GM21717 (cell line): Measurements from ENCODE around the gene GBP4.
"Not testable (repeated sequence)": the region's sequence is repeated elsewhere in the genome, so short reads cannot be mapped to it uniquely, and the experiment has no call there.

Experiments used
- ATAC-seq: cut with Tn5 transposase; IDR thresholded peaks from one replicate; pipeline ENCODE4 v1.9.1; 2021; ENCODE audit warnings: mild to moderate bottlenecking, moderate library complexity; ENCODE audit not compliant: unreplicated experiment

The GBP4 gene, protein sequence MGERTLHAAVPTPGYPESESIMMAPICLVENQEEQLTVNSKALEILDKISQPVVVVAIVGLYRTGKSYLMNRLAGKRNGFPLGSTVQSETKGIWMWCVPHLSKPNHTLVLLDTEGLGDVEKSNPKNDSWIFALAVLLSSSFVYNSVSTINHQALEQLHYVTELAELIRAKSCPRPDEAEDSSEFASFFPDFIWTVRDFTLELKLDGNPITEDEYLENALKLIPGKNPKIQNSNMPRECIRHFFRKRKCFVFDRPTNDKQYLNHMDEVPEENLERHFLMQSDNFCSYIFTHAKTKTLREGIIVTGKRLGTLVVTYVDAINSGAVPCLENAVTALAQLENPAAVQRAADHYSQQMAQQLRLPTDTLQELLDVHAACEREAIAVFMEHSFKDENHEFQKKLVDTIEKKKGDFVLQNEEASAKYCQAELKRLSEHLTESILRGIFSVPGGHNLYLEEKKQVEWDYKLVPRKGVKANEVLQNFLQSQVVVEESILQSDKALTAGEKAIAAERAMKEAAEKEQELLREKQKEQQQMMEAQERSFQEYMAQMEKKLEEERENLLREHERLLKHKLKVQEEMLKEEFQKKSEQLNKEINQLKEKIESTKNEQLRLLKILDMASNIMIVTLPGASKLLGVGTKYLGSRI

DNA sequence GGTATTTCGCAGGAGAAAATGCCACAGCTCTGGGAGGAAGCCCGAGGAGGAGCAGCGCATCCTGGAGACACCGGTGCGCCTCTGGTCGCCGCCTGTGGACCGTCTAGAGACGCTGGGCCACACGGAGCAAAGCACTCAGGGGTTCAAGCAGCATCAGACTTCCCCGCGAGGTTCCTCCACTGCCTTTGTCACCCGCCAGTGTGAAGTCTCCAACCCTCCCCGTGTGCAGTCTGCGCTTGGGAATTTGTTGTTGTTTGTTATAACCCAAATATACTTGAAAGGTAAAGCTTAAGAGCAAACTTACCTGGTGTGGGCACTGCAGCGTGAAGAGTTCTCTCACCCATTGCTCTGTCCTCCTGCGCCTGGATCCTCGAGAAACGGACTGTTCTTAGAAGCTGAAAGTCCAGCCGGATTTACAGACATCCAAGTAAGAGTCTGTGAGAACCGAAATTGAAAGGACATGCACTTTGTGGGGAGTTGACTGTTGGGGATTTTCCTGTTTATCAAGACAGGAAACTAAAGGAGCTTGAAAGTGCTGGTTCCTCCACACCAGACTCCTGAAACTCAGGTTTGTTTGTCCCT lies at the start of gene GBP4:
Gene GBP4, minus strand, starts transcription at position 452 of the 582 bp plus-strand sequence. Its CDS starts 108 bp downstream, at position 344.
- peak; percentile 63 for ATAC-seq

DNA sequence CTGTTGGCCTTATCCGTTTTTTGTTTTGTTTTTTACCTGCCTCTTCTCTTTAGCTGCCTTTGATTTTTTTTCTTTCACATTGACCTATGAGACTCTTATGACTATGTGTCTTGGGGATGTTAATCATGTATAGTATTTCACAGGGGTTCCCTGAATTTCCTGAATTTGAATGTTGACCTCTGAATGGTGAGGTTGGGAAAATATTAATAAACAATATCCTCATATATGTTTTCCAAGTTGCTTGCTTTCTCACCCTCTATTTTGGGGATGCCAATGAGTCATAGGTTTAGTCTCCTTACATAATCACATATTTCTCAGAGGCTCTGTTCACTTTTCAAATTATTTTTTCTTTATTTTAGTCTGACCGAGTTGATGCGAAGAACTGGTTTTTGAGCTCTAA lies 44.3 kb upstream of the GBP4 start:
- no peak for ATAC-seq

DNA sequence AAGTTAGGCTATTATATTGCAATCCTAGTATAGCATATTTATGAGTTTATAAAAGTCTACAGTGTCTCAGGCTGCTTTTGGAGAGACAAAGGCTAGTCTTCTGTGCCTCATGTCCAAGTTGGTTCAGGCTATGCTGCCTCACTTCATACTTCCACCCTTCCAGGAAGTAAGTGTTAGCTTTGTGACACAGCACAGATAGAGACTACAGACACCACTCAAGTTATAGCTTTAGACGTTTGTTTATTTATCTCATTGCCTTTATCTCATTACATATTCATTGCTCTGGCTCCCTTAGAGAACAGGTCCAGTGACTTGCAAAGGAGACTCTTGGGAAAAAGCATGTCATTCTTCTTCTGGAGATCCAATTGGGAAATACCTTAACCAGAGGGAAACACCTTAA lies 22.6 kb upstream of the GBP4 start:
- ATAC-seq = no peak

DNA sequence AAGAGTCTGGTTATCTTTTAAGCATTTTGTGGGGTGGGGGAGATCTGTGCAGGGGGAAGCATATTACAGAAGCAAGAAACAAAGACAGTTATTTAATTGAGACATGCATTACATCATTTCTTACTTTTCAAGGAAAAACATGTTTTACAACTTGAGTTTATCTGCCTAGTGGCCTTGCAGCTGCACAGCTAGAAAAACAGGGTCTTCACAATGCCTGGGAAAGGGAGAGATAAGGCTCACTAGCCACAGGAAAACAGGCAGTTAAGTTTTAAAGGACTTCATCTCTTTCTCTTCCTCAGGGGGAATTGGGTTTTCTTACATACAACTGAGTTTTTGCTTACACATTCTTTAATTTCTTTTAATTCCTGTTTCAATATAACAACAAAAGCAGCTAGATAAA lies 21.1 kb upstream of the GBP4 start:
- ATAC-seq = not testable (repeated sequence)

DNA sequence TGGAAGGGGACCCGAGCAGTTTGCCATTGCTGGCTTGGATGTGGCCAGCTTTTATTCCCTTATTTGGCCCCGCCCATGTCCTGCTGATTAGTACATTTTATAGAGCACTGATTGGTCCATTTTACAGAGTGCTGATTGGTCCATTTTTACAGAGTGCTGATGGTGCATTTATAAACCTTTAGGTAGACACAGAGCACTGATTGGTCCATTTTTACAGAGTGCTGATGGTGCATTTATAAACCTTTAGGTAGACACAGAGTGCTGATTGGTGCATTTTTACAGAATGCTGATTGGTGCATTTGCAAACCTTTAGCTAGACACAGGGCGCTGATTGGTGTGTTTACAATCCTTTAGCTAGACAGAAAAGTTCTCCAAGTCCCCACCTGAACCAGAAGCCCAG lies 20.2 kb upstream of the GBP4 start:
- not testable (repeated sequence) for ATAC-seq

DNA sequence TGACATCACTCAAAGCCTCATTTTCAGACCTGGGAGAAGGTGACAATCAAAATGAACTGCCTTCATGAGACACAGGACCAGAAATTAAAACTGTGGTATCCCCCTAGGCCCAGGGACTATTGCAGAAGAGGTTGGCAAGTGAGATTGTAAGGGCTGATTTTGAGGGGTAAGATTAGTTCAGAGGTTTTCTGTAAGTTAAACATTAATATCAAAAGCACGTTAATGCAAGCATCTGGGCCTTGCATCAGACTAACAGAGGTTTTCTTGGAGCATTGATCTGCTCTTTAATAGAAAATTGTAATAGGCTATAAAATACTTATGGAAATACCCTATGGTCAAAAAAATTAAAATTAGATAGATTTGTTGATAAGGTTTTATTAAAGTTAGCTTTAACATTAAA lies 14.6 kb upstream of the GBP4 start:
- no peak for ATAC-seq

DNA sequence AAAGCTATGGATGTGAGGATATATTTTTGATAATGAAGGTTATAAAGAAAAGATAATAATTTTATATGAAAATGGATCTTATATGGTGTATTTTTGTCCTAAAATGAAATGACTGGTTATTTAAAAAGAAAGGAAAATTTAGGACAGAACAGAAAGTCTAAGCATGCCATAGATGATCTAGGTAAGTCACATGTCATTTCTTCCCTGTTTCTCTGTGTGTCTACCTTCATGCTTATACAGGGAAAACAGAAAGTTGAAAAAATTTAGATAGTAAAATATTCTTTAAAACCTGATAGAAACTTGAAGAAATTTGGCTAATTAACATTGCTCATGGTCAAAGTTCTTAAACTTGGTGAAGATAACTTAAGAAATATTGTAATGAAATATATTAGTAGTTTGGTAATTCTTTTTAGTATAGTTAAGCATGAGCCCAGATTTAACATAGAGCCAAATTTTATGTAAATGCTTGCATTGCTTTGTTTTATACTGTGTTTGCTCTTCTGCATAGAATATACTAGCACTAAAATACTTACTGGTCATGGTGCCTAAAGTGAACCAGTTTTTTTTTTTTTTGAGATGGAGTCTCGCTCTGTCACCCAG lies 12.4 kb upstream of the GBP4 start:
- ATAC-seq = no peak

DNA sequence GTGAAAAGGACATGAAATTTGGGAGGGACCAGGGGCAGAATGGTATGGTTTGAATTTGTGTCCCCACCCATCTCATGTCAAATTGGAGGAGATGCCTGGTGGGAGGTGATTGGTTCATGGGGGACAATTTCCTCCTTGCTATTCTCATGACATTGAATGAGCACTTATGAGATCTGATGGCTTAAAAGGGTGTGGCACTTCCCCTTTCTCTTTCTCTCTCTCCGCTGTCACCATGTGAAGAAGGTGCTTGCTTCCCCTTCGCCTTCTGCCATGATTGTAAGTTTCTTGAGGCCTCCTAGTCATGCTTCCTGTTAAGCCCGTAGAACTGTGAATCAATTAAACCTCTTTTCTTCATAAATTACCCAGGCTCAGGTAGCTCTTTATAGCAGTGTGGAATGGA lies 7.6 kb upstream of the GBP4 start:
- ATAC-seq = no peak

DNA sequence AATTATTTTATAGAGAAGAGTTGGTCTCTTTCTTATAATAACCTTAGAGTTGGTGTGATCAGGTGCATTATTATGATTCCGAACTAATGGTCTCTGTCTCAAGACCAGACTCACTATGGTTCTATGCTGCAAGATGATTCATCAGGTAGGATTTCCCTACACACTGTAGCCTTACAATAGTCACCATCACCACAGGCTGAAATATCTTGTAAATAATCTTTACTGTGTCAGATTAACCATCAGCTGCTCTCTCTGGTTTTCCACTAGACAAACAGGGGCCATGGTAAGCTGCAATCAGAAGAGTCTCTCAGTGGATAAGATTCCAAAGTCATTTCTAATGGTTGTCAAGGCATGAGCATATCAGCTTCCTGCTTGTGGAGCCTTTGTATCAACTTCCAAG lies 4.4 kb upstream of the GBP4 start:
- ATAC-seq = no peak

DNA sequence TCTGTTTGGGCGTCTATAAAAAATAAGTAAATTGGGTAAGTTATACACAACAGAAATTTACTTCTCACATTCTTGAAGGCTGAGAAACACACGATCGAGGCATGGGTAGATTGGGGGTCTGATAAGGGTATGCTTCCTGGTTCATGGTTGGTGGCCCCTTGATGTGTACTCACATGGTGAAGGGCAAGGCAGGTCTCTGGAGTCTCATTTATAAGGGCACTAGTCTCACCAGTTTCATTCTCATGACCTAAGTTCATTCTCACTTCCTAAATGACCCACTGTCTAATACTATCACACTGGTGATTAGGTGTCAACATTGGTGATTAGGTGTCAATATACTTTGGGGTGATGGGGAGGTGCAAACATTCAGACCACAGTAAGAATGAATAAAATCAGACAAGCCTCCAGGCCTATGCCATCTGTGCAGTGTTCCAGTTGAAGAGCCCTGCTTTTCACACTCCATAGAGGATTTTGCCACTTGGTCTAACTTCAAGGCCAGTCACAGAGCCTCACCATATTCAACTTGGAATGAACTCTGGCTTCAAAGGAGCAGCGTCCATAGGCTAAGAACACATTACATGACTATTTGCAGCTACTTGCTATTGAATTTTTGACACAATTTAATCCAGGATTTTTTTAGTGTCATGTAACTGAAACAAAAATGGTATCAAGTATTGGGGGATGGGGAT lies 2.5 kb upstream of the GBP4 start:
- ATAC-seq = peak; percentile 60

DNA sequence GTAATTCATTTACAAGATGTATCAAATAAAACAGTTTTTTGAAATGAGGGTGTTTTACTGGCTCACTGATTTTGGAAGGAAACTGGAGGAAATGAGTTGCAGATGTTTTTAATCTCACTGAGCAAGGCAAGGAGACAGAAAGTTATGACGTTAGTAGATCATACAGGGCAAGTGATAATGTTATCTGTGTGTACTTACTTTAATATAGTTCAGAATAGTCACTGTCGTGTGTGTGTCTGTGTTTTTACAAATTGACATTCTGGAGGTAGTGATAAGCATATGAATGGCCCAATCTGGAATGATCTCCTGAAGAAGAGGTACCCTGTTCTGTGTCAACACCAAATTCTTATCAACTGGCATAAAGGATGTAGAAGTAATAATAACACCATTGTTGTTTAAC lies 1.9 kb upstream of the GBP4 start:
- ATAC-seq = no peak

DNA sequence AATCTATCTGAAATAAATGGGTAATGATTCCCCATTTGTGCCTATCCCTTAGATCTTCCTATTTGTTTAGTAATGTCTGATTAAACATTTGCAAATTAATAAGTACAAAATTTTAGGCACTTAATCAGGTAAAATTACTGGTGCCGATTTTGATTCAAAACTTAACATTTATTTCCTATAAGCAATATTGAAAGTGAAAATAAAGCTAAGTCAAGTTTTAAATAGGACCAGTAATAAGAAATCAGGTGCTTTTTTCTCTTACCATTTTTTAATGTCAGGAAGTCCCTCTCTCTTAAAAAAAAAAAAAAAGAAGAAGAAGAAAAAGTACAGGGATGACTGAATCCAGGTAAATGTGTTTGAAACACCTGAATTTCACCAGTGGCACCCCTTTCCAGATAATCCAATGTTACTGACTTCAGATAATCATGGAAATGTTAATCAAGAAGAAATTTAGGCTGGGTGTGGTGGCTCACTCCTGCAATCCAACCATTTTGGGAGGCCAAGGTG lies 836 bp upstream of the GBP4 start:
- ATAC-seq = no peak

DNA sequence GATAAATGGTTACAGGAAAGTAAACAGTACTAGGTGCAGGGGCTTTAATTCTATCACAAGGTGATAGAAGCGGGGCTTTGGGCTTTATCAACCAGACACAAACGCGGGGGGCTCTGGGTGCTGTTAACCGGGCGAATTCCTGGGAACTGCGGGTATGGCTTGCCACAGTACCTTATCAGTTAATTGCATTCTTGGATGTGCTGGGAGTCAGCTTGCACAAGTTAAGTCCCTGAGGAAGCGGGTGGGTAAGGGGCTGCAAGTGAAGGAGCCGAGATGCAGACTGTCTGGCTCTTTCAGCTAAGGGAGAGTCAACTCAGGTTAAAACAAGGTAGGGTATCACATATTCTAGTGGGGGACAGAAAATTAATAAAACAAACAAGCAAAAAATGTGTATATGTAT lies 661 bp downstream of the GBP4 start:
- ATAC-seq = no peak

DNA sequence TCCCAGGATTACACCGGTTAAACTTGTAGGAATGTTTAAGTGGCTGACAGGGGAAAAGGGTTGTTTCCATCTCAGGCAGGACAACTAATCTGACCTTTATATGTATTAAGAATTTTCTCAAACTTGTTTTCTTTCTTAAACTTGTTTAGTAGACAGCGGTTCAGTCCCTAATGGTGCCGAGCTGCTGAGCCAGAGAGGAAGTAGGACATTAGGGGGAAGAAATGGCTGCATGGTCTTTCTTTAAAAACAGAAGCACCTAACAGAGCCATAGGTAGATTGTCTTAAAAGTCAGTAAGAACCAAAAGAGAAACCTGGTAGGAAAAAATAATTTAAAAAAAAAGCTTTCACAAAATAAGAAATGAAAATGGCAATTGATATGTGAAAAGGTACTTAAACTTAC lies 3.3 kb downstream of the GBP4 start:
- ATAC-seq = no peak

DNA sequence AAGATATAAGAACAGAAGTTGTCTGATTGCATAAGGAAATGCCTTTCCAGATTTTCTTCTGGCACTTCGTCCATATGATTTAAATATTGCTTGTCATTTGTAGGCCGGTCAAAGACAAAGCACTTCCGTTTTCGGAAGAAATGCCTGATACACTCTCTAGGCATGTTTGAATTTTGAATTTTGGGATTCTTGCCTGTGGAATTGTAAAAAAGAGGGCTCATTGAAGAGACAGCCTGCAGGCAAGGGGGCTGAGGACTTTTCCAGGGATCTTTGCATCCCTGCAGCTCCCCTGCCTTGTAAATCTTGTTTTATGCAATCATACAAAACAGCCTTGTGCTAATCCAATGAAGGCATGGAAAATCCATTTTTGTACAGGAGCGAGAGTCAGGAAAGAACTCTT lies 7.4 kb downstream of the GBP4 start:
- ATAC-seq = no peak

DNA sequence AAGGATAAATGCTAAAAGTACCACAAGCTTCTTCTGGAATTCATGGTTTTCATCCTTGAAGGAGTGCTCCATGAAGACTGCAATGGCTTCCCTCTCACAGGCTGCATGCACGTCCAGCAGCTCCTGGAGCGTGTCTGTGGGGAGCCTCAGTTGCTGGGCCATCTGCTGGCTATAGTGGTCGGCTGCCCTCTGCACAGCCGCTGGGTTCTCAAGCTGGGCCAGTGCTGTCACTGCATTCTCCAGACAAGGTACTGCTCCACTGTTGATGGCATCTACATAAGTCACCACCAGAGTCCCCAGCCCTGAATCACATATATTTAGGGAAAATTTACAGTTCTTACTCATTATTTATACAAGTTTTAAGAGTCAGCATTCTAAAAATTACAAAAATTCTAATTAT lies 8.7 kb downstream of the GBP4 start:
- no peak for ATAC-seq

DNA sequence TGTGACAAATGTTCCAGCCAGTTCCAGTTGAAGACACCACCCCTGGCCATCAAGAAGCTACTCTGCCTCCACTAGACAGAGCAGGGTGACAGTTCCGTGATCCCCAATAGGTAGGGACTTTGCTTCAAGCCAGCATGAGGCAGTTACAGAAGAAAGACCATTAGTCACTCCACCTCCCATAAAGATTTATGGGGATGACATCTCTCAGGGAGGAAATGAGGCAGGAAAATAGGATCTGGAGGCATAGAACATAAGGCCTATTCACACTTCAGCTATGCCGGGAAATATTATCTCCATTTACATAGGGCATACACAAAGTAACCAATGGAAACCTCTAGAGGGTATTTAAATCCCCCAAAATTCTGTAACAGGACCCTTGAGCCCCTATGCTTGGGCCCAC lies 19.4 kb downstream of the GBP4 start:
- ATAC-seq = no peak

DNA sequence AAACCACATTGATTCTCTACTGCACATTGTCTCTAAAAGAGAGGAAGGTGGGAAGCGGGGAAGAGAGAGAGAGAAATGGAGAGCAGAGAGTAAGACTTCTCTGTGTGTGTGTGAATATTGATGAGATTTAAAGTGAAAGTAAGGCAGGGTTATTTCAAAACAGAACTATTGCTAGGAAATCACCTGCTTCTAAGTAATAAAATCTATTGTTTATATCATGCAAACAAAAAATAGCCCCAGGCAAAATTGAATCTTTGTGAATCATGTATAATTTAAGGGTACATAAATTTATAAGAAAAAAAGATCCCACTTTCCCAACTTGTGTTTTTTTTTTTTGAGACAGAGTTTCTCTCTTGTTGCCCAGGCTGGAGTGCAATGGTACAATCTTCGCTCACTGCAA lies 21.8 kb downstream of the GBP4 start:
- ATAC-seq = no peak

DNA sequence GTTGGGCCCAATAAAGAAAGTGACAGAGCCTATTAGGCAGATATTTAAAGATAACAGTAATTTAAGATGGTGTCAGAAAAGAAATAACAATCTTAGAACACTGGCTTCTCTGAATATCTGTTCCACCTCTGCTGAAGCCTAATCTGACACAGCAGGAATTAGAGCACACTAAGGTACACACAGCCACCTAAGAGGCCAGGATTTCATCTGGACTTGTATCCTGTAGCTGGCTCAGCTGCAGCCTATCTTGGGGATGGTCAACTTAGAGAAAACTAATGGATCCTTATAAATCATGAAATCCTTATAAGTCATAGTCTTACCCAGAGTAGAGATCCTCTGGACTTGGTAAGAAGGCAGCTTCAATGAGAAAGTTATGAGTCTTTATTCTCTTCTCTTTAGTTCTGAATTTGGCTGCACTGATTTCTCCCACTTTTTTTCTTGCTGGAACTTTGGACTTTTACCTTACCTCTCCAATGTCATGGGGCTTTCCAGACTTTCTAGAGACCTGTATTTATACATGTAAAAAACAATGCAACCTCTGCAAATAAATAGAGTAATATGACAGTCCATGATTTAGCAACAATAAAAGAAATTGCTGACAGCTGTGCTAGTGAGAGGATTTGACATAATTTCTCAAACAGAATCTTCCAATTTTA lies 23.0 kb downstream of the GBP4 start, which contains the start of gene GBP7:
Gene GBP7, minus strand, starts transcription at position 403 of the 656 bp plus-strand sequence. CDS start 4,068 bp downstream, outside the sequence.
- no peak for ATAC-seq

DNA sequence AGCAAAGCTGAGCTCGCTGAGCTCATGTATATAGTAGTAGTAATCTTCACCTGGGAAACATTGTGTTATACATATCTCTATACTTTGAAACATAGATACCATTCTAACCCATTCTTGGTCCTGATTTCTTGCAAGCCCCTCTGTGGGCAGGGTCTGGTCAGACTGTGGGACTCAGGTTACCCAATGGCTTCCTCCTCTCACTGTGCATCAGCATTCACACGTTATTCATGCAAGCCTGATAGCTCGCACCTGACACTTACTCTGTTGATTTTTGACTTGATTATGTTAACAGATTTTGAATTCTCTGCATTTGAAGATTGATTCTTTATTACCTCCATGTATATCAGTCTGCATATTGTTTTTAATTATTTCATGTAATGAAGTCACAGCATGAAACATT lies 24.3 kb downstream of the GBP4 start:
- ATAC-seq = no peak
